Skeletal muscle satellite cell (primary cell): ENCODE data around the gene MDGA2.
"Not testable (repeated sequence)": the region's sequence is repeated elsewhere in the genome, so short reads cannot be mapped to it uniquely, and the experiment has no call there.

ENCODE experiments used
- H3K27me3 ChIP-seq: 2 replicates; pipeline ENCODE4 v1.7.0; 2013; ENCODE audit warnings: low read length; ENCODE audit not compliant: control insufficient read depth, insufficient read depth
- H3K36me3 ChIP-seq: 2 replicates; pipeline ENCODE4 v1.7.0; 2013; ENCODE audit warnings: mild to moderate bottlenecking, control low read depth, low read length; ENCODE audit not compliant: insufficient read depth
- H3K4me1 ChIP-seq: 2 replicates; pipeline ENCODE4 v1.7.0; 2013; ENCODE audit warnings: low read length; ENCODE audit not compliant: control insufficient read depth, insufficient read depth
- H3K4me2 ChIP-seq: 2 replicates; pipeline ENCODE4 v1.7.0; 2013; ENCODE audit warnings: mild to moderate bottlenecking, low read length
- H3K4me3 ChIP-seq: 2 replicates; pipeline ENCODE4 v1.7.0; 2013; ENCODE audit warnings: low read length
- H3K9ac ChIP-seq: 2 replicates; pipeline ENCODE4 v1.7.0; 2013; ENCODE audit warnings: mild to moderate bottlenecking, low read depth, low read length, moderate library complexity
- H3K9me3 ChIP-seq: replicated peaks from 2 replicates; pipeline ENCODE4 v1.7.0; 2013; ENCODE audit warnings: mild to moderate bottlenecking, control low read depth, low read length

The MDGA2 gene

DNA sequence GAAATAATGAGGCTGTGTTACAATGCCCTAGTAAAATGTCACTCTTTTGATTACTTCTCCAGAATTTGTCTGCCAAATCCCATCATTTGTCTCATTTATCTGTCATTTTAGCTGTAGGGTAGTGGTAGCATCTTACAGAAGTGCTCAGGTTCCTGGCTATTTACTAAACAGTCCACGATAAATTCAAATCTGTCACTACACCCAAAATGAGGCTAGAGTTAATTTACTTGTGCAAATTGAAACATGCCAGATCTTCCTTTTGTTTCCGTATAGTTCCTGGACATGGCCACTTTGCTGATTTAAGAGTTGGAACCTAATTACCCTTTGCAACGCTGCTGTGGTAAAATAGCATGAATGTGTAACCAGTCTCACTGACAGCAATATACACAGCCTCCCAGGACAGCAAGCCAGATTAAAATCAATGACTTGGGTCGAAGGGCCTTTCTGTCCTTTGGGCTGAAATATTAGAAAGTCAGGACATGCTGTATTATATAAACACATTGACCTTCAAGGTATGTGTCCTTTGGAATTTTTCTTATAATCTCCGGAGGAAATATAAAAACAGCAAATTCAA, 485.4 kb downstream of the MDGA2 start:
- Histone ChIP-seq H3K9ac (no peak overlapping the region), H3K27me3 (no peaks in the 10 kb centered on the region), H3K36me3 (no peaks in the 10 kb centered on the region), H3K9me3 (no peaks in the 10 kb centered on the region), H3K4me3 (no peak overlapping the region), H3K4me2 (no peak overlapping the region), H3K4me1 (no peaks in the 10 kb centered on the region)

DNA sequence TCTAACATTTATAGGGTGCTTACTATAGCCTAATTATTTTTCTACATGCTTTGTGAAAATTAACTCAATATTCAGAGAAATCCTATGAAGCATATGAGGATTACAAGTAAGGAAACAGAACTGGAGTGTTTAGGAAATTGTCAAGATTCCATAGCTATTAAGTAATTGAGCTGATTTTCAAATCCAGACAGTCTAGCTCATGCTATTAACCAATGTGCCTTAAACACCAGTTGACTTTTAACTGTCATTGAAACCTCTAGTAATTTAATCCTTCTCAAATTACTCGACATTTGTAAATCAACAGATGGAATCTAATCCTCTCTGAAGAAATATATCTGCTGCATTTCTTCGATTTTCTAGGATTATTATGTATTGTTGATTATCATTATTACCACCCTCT, 488.9 kb downstream of the MDGA2 start:
- Histone ChIP-seq H3K9ac (no peak overlapping the region), H3K27me3 (no peaks in the 10 kb centered on the region), H3K36me3 (no peaks in the 10 kb centered on the region), H3K4me1 (no peaks in the 10 kb centered on the region), H3K4me3 (no peak overlapping the region), H3K4me2 (no peak overlapping the region), H3K9me3 (no peaks in the 10 kb centered on the region)

DNA sequence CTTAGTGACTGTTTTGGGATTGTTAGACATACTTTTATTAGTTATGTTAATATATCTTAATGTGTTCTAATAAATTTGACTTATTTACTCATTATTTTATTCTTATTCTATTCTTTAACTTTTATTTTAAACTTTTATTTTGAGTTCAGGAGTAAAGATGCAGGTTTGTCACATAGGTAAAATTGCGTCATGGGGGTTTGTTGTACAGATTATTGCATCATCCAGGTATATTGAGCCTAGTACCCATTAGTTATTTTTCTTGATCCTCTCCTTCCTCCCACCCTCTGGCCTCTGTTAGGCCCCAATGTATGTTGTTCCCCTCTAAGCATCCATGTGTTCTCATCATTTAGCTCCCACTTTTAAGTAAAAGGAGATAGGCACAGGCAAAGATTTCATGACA, 495.5 kb downstream of the MDGA2 start:
- H3K4me2 ChIP-seq = no peak overlapping the region
- H3K27me3 ChIP-seq = no peaks in the 10 kb centered on the region
- no peaks in the 10 kb centered on the region for H3K9me3 ChIP-seq
- H3K4me3 ChIP-seq = no peak overlapping the region
- no peaks in the 10 kb centered on the region for H3K36me3 ChIP-seq
- no peak overlapping the region for H3K9ac ChIP-seq
- H3K4me1 ChIP-seq = no peaks in the 10 kb centered on the region

DNA sequence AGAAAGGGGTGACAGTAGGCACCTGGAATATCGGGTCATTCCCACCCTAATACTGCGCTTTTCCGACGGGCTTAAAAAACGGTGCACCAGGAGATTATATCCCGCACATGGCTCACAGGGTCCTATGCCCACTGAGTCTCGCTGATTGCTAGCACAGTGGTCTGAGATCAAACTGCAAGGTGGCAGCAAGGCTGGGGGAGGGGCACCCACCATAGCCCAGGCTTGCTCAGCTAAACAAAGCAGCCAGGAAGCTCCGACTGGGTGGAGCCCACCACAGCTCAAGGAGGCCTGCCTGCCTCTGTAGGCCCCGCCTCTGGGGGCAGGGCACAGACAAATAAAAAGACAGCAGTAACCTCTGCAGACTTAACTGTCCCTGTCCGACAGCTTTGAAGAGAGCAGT, 503.5 kb downstream of the MDGA2 start:
- not testable (repeated sequence) for H3K4me1 ChIP-seq, H3K9me3 ChIP-seq, H3K27me3 ChIP-seq, H3K4me2 ChIP-seq, H3K9ac ChIP-seq, H3K36me3 ChIP-seq, H3K4me3 ChIP-seq

DNA sequence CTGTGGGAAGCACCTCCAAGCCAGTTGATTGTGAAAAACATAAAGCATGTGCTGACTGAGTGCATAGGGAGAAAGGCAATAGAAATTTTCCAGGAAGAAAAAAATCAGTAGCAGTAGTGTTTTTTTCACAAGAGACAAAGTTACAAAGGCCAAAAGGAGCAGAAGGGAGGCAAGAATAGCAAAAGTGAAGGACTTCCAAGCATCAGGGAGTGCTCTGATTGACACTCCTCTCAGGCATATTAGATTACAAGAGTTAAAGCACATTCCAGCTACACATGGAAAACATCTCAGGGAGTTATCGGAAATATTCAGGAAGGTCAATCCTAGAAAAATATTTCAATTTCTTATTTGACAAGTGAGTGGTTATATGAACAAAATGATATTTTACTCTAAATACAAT, 508.0 kb downstream of the MDGA2 start:
- H3K4me3 ChIP-seq = no peak overlapping the region
- peaks cover 2% of the 10 kb centered on the region for H3K9me3 ChIP-seq
- H3K4me1 ChIP-seq = no peaks in the 10 kb centered on the region
- no peak overlapping the region for H3K9ac ChIP-seq
- H3K36me3 ChIP-seq = no peaks in the 10 kb centered on the region
- H3K27me3 ChIP-seq = no peaks in the 10 kb centered on the region
- H3K4me2 ChIP-seq = no peak overlapping the region

DNA sequence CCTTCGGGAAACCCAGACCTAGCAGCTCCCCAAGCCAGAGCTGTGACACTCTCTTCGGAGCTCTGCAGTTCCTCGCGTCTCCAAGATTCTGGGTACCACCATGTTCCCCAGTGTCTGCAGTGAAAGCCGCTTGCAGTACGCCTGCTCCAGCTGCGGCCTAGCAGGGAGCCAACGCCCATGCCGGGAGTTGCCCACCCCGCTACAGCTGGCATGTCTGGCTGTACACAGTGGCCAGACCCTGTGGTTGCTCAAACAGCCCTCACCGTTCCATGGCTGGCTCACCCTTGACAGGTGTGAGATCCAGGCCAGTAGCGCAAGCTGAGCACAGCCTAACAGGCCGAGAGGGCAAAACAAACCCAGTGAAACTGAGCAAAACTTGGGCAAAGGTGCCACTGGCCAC, 520.0 kb downstream of the MDGA2 start:
- H3K4me1 ChIP-seq = no peaks in the 10 kb centered on the region
- H3K36me3 ChIP-seq = no peaks in the 10 kb centered on the region
- peaks cover 5% of the 10 kb centered on the region for H3K9me3 ChIP-seq
- H3K27me3 ChIP-seq = no peaks in the 10 kb centered on the region
- H3K4me3 ChIP-seq = no peak overlapping the region
- no peak overlapping the region for H3K4me2 ChIP-seq
- no peak overlapping the region for H3K9ac ChIP-seq

DNA sequence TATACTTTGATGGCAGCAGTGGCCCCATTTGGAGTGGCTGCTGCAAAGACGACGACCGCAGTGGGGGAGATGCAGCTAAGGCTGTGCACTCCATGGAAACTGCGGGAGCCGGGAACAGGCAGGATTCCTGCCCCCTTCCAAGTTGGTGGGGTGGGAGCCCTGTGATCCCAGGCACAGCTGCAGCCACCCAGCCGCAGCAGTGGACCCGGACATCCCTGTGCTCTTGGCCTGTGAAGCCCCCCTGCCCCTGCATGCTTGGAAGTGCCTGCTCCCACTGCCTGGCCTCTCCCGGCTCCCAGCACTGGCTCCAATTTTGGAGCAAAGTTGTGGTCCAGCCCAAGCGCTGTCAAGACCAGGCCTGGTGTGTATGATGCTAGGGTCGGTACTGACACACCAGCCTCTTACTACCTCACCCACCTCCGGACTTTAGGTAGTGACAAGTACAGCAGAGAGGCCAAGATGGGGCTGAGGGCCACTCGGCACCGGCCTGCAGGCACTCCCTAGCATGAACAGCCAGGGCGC, 521.1 kb downstream of the MDGA2 start:
- no peak overlapping the region for H3K4me2 ChIP-seq
- H3K9ac ChIP-seq = no peak overlapping the region
- H3K27me3 ChIP-seq = no peaks in the 10 kb centered on the region
- peaks cover 5% of the 10 kb centered on the region for H3K9me3 ChIP-seq
- no peak overlapping the region for H3K4me3 ChIP-seq
- no peaks in the 10 kb centered on the region for H3K36me3 ChIP-seq
- no peaks in the 10 kb centered on the region for H3K4me1 ChIP-seq

DNA sequence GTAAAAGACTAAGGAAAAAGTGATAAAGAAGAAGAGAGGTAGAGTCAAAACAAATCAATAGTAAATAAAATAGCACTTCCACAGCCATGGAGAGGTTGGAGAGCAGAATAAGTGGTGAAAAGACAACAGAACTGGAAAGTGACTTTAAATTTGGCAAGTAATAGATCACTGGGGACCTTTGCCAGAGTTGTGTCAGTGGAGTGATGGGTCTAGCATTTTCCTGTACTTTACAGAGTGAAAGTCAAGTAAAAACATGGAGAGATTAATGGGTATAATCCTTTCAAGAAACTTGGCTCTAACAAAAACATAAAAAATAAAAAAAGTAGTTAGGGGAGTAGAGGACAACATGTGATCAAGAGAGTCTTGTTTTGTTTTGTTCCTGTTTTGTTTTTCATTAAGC, 521.7 kb downstream of the MDGA2 start:
- Histone ChIP-seq H3K4me2 (no peak overlapping the region), H3K4me3 (no peak overlapping the region), H3K9ac (no peak overlapping the region), H3K4me1 (no peaks in the 10 kb centered on the region), H3K27me3 (no peaks in the 10 kb centered on the region), H3K36me3 (no peaks in the 10 kb centered on the region), H3K9me3 (peaks cover 5% of the 10 kb centered on the region)

DNA sequence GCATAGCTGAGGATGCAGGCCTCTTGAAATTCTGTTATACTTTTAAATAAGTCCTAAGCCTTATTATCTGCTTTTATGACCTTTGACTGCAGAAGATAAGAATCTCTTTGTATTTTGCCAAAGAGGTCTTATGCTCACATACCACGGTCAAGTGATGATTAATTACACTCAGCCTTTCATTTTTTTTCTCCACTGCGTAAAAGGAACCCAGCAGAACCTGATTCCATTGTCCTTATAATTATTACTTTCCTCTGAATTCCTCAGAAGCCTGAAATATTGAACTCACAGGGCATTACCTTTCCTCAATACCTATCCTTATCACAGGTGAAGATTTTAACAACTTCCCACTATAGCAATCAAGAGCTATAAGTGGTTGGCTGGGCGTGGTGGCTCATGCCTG, 525.1 kb downstream of the MDGA2 start:
- Histone ChIP-seq H3K4me1 (no peaks in the 10 kb centered on the region), H3K9me3 (peaks cover 5% of the 10 kb centered on the region), H3K27me3 (no peaks in the 10 kb centered on the region), H3K4me3 (no peak overlapping the region), H3K36me3 (no peaks in the 10 kb centered on the region), H3K4me2 (no peak overlapping the region), H3K9ac (no peak overlapping the region)

DNA sequence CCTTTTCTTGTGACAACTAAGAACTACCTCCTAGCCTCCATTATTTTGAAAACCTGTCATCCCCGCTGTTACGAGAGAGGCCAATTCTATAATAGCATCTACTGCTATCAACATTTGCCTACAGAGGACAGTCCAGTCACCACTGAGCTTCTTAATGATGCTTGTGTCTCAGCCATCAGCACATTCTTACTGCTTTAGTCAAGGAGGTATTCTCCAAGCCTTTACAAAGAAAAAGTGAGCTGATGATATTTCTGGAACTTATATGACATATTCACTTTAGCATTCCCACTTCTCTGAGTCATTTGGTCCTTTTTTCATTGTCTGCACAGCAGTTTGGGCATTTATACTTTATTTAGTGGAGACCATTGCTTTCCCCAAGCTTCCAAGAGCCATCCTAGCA, 526.1 kb downstream of the MDGA2 start:
- H3K9me3 ChIP-seq = peaks cover 5% of the 10 kb centered on the region
- no peak overlapping the region for H3K4me2 ChIP-seq
- no peak overlapping the region for H3K9ac ChIP-seq
- no peaks in the 10 kb centered on the region for H3K36me3 ChIP-seq
- H3K27me3 ChIP-seq = no peaks in the 10 kb centered on the region
- H3K4me3 ChIP-seq = no peak overlapping the region
- H3K4me1 ChIP-seq = no peaks in the 10 kb centered on the region

DNA sequence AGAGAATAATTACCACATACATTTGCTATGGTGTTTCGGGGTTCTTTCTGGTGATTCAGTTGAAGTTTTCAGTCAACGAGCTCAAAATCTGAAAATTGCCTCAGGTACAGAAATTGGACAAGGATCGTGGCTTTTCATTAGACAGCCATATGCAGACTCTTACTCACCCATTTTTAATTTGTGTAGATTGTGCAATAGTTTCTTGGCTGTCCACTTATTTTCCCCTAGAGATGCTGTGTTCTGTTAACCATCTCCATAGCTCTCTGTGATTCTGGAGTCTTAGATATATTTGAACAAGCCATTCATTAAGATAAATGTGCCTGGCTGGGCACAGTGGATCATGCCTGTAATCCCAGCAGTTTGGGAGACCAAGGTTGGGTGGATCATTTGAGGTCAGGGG, 526.7 kb downstream of the MDGA2 start:
- Histone ChIP-seq H3K4me1 (no peaks in the 10 kb centered on the region), H3K36me3 (no peaks in the 10 kb centered on the region), H3K9me3 (peaks cover 5% of the 10 kb centered on the region), H3K4me2 (no peak overlapping the region), H3K4me3 (no peak overlapping the region), H3K27me3 (no peaks in the 10 kb centered on the region), H3K9ac (no peak overlapping the region)

DNA sequence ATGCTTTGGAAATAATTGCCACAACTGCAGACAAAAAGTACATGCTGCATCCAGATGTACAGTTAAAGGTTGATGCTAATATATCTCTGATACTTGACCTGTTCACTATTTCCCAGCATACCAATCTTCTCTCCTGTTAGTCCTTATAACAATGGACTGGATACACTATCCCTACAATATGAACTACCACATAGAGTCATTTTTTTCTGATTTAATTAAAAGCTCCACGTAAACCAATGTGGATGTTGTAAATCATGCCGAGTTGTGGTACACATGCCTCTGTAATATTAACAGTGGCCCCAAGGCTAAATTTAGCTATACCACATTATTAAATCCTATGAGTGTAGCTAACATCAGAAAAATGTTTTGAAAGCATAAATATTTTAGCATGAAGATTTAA, 554.8 kb downstream of the MDGA2 start:
- no peaks in the 10 kb centered on the region for H3K4me1 ChIP-seq
- no peak overlapping the region for H3K4me3 ChIP-seq
- H3K27me3 ChIP-seq = no peaks in the 10 kb centered on the region
- H3K9me3 ChIP-seq = no peaks in the 10 kb centered on the region
- no peak overlapping the region for H3K4me2 ChIP-seq
- no peaks in the 10 kb centered on the region for H3K36me3 ChIP-seq
- H3K9ac ChIP-seq = no peak overlapping the region
